Mesenchymal stem cell (in vitro differentiated cells and primary cell): ENCODE results near the gene WAC.
A peak's percentile ranks its signal among the peaks of the same experiment; 100 is the strongest.
"Not testable (repeated sequence)": the region's sequence is repeated elsewhere in the genome, so short reads cannot be mapped to it uniquely, and the experiment has no call there.

Source experiments
- DNase-seq: peaks from one replicate; pipeline ENCODE4 v3.0.0-alpha.2; 2013
- H2AFZ ChIP-seq: one replicate; pipeline ENCODE4 v1.6.1; 2013; ENCODE audit warnings: low read depth, mild to moderate bottlenecking, control low read depth, inconsistent platforms, low read length, moderate library complexity
- H2AK5ac ChIP-seq: 2 replicates; pipeline ENCODE4 v1.6.1; 2013; ENCODE audit warnings: low read length, moderate library complexity, mild to moderate bottlenecking, inconsistent platforms; ENCODE audit not compliant: severe bottlenecking
- H2BK120ac ChIP-seq: one replicate; pipeline ENCODE4 v1.6.1; 2013; ENCODE audit warnings: low read depth, mild to moderate bottlenecking, inconsistent platforms, low read length, moderate library complexity
- H2BK12ac ChIP-seq, 2 experiments: one replicate each; pipeline ENCODE4 v1.6.1; 2013; ENCODE audit warnings: inconsistent platforms in 2 of 2, low read length in 2 of 2, mild to moderate bottlenecking in 2 of 2, moderate library complexity in 2 of 2, control low read depth in 1 of 2
- H2BK15ac ChIP-seq: one replicate; pipeline ENCODE4 v1.6.1; 2013; ENCODE audit warnings: mild to moderate bottlenecking, low read depth, inconsistent platforms; ENCODE audit not compliant: poor library complexity, severe bottlenecking
- H2BK5ac ChIP-seq: 2 replicates; pipeline ENCODE4 v1.6.1; 2013; ENCODE audit warnings: low read depth, mild to moderate bottlenecking, low read length, control low read depth, inconsistent platforms; ENCODE audit not compliant: poor library complexity, severe bottlenecking
- H3K14ac ChIP-seq, 2 experiments: one replicate each; pipeline ENCODE4 v1.6.1; 2013; ENCODE audit warnings: inconsistent platforms in 2 of 2, low read length in 2 of 2, control low read depth in 1 of 2, mild to moderate bottlenecking in 1 of 2, moderate library complexity in 1 of 2
- H3K18ac ChIP-seq, 2 experiments: one replicate each; pipeline ENCODE4 v1.6.1; 2013; ENCODE audit warnings: inconsistent platforms in 2 of 2, low read length in 2 of 2, control low read depth in 1 of 2, low read depth in 1 of 2, mild to moderate bottlenecking in 1 of 2
- H3K23ac ChIP-seq, 2 experiments: one replicate each; pipeline ENCODE4 v1.6.1; 2013; ENCODE audit warnings: inconsistent platforms in 2 of 2, low read length in 2 of 2, mild to moderate bottlenecking in 2 of 2, moderate library complexity in 2 of 2, control low read depth in 1 of 2
- H3K27ac ChIP-seq: 2 replicates; pipeline ENCODE4 v1.5.1; 2013; ENCODE audit warnings: mild to moderate bottlenecking, moderate library complexity, low read length, control low read depth, inconsistent platforms; ENCODE audit not compliant: poor library complexity, severe bottlenecking
- H3K27me3 ChIP-seq, 2 experiments: 2 replicates each; pipeline versions ENCODE4 v1.6.1 to v1.7.0; 2013; ENCODE audit warnings: low read length in 2 of 2, mild to moderate bottlenecking in 2 of 2, moderate library complexity in 2 of 2, control low read depth in 1 of 2, inconsistent platforms in 1 of 2; ENCODE audit not compliant: control insufficient read depth in 1 of 2, insufficient read depth in 1 of 2
- H3K36me3 ChIP-seq, 2 experiments: 2 replicates each; pipeline versions ENCODE4 v1.6.1 to v1.7.0; 2013; ENCODE audit warnings: low read length in 2 of 2, control low read depth in 1 of 2, inconsistent platforms in 1 of 2, low read depth in 1 of 2, mild to moderate bottlenecking in 1 of 2; ENCODE audit not compliant: insufficient read depth in 2 of 2, control insufficient read depth in 1 of 2
- H3K4ac ChIP-seq, 2 experiments: one replicate each; pipeline ENCODE4 v1.6.1; 2013; ENCODE audit warnings: inconsistent platforms in 2 of 2, low read length in 2 of 2, mild to moderate bottlenecking in 2 of 2, moderate library complexity in 2 of 2, control low read depth in 1 of 2, low read depth in 1 of 2
- H3K4me1 ChIP-seq: 2 replicates; pipeline ENCODE4 v1.6.1; 2013; ENCODE audit warnings: low read depth, low read length, control low read depth; ENCODE audit not compliant: control insufficient read depth, insufficient read depth
- H3K4me2 ChIP-seq: 2 replicates; pipeline ENCODE4 v1.6.1; 2013; ENCODE audit warnings: low read length, mild to moderate bottlenecking, inconsistent platforms; ENCODE audit not compliant: poor library complexity, severe bottlenecking
- H3K4me3 ChIP-seq, 2 experiments: 2 replicates each; pipeline versions ENCODE4 v1.5.1 to v1.7.0; 2013; ENCODE audit warnings: low read length in 2 of 2, mild to moderate bottlenecking in 2 of 2, control low read depth in 1 of 2, low read depth in 1 of 2; ENCODE audit not compliant: insufficient read depth in 1 of 2
- H3K79me1 ChIP-seq: replicated peaks from 2 replicates; pipeline ENCODE4 v1.6.1; 2013; ENCODE audit warnings: mild to moderate bottlenecking, control low read depth, low read length, inconsistent platforms; ENCODE audit not compliant: poor library complexity, severe bottlenecking
- H3K9ac ChIP-seq: 2 replicates; pipeline ENCODE4 v1.7.0; 2013; ENCODE audit warnings: mild to moderate bottlenecking, low read length, moderate library complexity
- H3K9me3 ChIP-seq: 2 replicates; pipeline ENCODE4 v1.7.0; 2013; ENCODE audit warnings: mild to moderate bottlenecking, low read length; ENCODE audit not compliant: control insufficient read depth
- H4K8ac ChIP-seq: one replicate; pipeline ENCODE4 v1.6.1; 2013; ENCODE audit warnings: inconsistent platforms, mild to moderate bottlenecking, low read length, moderate library complexity
- H4K91ac ChIP-seq: one replicate; pipeline ENCODE4 v1.6.1; 2013; ENCODE audit warnings: mild to moderate bottlenecking, low read length, inconsistent platforms
- WGBS: methylation state at CpG from one replicate; pipeline ENCODE4 v1.1.7; 2013; ENCODE audit warnings: mixed read lengths; 5-methylcytosine and 5-hydroxymethylcytosine counted together

WAC gene

DNA sequence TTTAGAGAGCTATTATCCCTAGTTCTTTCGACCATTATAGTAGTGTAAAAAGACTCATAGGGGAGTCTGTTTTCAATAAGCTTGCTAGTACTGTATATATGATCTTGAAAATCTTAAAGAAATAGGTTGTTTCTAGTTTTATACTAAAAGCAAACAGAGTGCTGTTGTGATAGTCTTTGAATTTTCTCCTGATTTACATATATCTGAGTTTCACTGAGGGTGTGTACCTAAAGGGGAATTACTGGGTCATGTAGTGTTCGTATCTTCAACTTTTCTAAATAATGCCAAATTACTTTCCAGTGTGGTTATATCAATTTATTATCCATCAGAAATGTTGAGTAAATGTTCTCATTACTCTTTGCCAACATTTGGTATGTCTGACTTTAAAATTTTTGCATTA lies 73.7 kb downstream of the WAC start:
- H3K14ac ChIP-seq, result no peak overlapping the region
- no peak overlapping the region for H3K4me3 ChIP-seq
- WGBS, result no CpG with 5 or more reads among the region's 2 CpGs
- no peaks in the 10 kb centered on the region for H3K9me3 ChIP-seq
- no peak overlapping the region for H2AFZ ChIP-seq
- H2BK120ac ChIP-seq, result no peak overlapping the region
- no peak overlapping the region for H2AK5ac ChIP-seq
- no peak overlapping the region for H3K23ac ChIP-seq
- H4K91ac ChIP-seq, result no peak overlapping the region
- peaks cover 9% of the 10 kb centered on the region for H3K79me1 ChIP-seq
- no peak overlapping the region for H3K4me2 ChIP-seq
- peaks cover 18 to 65% of the 10 kb centered on the region in 2 experiments for H3K36me3 ChIP-seq
- H3K18ac ChIP-seq, result no peak overlapping the region
- H2BK12ac ChIP-seq, result no peak overlapping the region
- H2BK15ac ChIP-seq, result no peak overlapping the region
- DNase-seq, result no peak
- H3K9ac ChIP-seq, result no peak overlapping the region
- H3K4me1 ChIP-seq, result peaks cover 2% of the 10 kb centered on the region
- H2BK5ac ChIP-seq, result no peak overlapping the region
- H4K8ac ChIP-seq, result no peak overlapping the region
- no peak overlapping the region for H3K27ac ChIP-seq
- H3K4ac ChIP-seq, result no peak overlapping the region
- H3K27me3 ChIP-seq, result no peaks in the 10 kb centered on the region

DNA sequence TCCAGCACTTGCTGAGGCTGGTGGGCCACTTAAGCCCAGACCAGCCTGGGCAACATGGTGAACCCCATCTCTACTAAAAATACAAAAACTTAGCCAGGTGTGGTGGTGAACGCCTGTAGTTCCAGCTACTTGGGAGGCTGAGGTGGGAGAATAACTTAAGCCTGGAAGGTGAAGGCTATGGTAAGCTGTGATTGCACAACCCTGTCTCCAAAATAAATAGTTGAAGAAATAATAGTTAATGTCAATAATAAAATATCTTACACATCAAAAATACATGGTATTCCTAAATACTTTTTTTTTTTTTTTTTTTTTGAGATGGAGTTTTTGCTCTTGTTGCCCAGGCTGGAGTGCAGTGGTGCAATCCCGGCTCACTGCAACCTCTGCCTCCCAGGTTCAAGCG lies 76.7 kb downstream of the WAC start:
- not testable (repeated sequence) for H4K91ac ChIP-seq, H3K18ac ChIP-seq

DNA sequence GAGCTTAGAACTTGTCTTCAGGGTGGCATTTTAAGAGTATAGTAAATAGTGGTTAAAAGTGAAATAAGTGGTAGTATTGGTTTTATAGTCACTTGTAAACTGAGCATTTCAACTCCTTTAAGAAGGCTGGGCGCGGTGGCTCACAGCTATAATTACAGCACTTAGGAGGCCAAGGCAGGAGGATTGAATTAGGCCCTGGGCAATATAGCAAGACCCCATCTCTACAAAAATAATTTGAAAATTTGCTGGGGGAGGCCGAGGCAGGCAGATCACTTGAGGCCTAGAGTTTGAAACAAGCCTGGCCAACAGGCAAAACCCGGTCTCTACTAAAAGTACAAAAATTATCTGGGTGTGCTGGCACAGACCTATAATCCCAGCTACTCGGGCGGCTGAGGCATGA lies 80.0 kb downstream of the WAC start:
- Histone ChIP-seq H2AK5ac (no peak overlapping the region), H2BK120ac (no peak overlapping the region), H3K9me3 (no peaks in the 10 kb centered on the region), H3K27me3 (no peaks in the 10 kb centered on the region), H3K18ac (no peak overlapping the region), H2BK12ac (no peak overlapping the region), H2AFZ (no peak overlapping the region), H3K23ac (no peak overlapping the region), H3K36me3 (peaks cover 29 to 96% of the 10 kb centered on the region in 2 experiments), H2BK15ac (no peak overlapping the region), H3K4me1 (peaks cover 5% of the 10 kb centered on the region), H3K9ac (no peak overlapping the region), H4K91ac (peak overlapping the region; percentile 39), H3K27ac (no peak overlapping the region), H3K4me3 (no peak overlapping the region), H3K79me1 (peaks cover 23% of the 10 kb centered on the region), H3K14ac (no peak overlapping the region), H4K8ac (no peak overlapping the region), H2BK5ac (no peak overlapping the region), H3K4ac (no peak overlapping the region), H3K4me2 (no peak overlapping the region)
- over 99% methylated on average over 6 of the region's 6 CpGs for WGBS
- no peak for DNase-seq

More for the DNA sequence above, 76.7 kb downstream of the WAC start:
- not testable (repeated sequence) for H3K27me3 ChIP-seq, H4K8ac ChIP-seq, H3K9me3 ChIP-seq, H2BK15ac ChIP-seq, H3K14ac ChIP-seq, H3K4ac ChIP-seq, DNase-seq, H2BK12ac ChIP-seq, H2BK5ac ChIP-seq, H2BK120ac ChIP-seq, H3K9ac ChIP-seq, H2AFZ ChIP-seq, H2AK5ac ChIP-seq, H3K4me3 ChIP-seq, H3K23ac ChIP-seq, H3K4me2 ChIP-seq, H3K27ac ChIP-seq, H3K4me1 ChIP-seq
- WGBS, result no CpG with 5 or more reads among the region's 3 CpGs
- H3K36me3 ChIP-seq, result peaks cover 22 to 70% of the 10 kb centered on the region in 2 experiments
- H3K79me1 ChIP-seq, result peaks cover 16% of the 10 kb centered on the region

DNA sequence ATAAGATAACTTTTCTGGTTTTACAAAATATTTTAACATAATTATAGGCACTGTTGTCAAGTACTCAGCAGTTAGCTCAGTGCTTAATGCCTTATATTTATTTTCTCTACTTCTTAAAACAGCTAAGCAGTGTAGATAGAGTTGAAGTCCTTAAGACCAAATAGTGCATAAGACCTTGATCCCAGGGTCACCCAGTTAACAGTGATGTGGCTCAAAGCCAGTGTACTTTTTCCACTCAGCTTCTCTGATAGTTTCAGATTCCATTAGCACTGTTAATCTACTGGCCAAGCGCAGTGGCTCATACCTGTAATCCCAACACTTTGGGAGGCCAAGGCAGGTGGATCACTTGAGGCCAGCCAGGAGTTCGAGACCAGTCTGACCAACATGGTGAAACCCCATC lies 83.6 kb downstream of the WAC start:
- H3K27me3 ChIP-seq, result no peaks in the 10 kb centered on the region
- H3K27ac ChIP-seq, result no peak overlapping the region
- H2BK12ac ChIP-seq, result no peak overlapping the region
- no peak overlapping the region for H2BK5ac ChIP-seq
- H3K4ac ChIP-seq, result no peak overlapping the region
- no peak overlapping the region for H3K18ac ChIP-seq
- DNase-seq, result no peak
- WGBS, result 99% methylated on average over 2 of the region's 2 CpGs
- no peak overlapping the region for H4K8ac ChIP-seq
- peaks cover 3% of the 10 kb centered on the region for H3K4me1 ChIP-seq
- no peak overlapping the region for H2BK120ac ChIP-seq
- no peak overlapping the region for H4K91ac ChIP-seq
- peaks cover 20% of the 10 kb centered on the region for H3K79me1 ChIP-seq
- H3K36me3 ChIP-seq, result peaks cover 15 to 92% of the 10 kb centered on the region in 2 experiments
- H2BK15ac ChIP-seq, result no peak overlapping the region
- no peaks in the 10 kb centered on the region for H3K9me3 ChIP-seq
- no peak overlapping the region for H3K4me2 ChIP-seq
- no peak overlapping the region for H3K14ac ChIP-seq
- H2AFZ ChIP-seq, result no peak overlapping the region
- no peak overlapping the region for H2AK5ac ChIP-seq
- no peak overlapping the region for H3K23ac ChIP-seq
- no peak overlapping the region for H3K4me3 ChIP-seq
- H3K9ac ChIP-seq, result no peak overlapping the region
